Urothelium cell line (cell line): Measurements from ENCODE around the gene ALOX15.
A peak's percentile ranks its signal among the peaks of the same experiment; 100 is the strongest.
"Not testable (repeated sequence)": the region's sequence is repeated elsewhere in the genome, so short reads cannot be mapped to it uniquely, and the experiment has no call there.

Source experiments
- DNase-seq: peaks from one replicate; pipeline ENCODE4 v3.0.0; 2011; ENCODE audit warnings: low spot score, mixed read lengths
- FAIRE-seq: peaks from 2 replicates; lab custom pipeline; 2011; peaks lifted over from hg19 to GRCh38; lab: Jason Lieb, UNC

Gene ALOX15, protein sequence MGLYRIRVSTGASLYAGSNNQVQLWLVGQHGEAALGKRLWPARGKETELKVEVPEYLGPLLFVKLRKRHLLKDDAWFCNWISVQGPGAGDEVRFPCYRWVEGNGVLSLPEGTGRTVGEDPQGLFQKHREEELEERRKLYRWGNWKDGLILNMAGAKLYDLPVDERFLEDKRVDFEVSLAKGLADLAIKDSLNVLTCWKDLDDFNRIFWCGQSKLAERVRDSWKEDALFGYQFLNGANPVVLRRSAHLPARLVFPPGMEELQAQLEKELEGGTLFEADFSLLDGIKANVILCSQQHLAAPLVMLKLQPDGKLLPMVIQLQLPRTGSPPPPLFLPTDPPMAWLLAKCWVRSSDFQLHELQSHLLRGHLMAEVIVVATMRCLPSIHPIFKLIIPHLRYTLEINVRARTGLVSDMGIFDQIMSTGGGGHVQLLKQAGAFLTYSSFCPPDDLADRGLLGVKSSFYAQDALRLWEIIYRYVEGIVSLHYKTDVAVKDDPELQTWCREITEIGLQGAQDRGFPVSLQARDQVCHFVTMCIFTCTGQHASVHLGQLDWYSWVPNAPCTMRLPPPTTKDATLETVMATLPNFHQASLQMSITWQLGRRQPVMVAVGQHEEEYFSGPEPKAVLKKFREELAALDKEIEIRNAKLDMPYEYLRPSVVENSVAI

DNA sequence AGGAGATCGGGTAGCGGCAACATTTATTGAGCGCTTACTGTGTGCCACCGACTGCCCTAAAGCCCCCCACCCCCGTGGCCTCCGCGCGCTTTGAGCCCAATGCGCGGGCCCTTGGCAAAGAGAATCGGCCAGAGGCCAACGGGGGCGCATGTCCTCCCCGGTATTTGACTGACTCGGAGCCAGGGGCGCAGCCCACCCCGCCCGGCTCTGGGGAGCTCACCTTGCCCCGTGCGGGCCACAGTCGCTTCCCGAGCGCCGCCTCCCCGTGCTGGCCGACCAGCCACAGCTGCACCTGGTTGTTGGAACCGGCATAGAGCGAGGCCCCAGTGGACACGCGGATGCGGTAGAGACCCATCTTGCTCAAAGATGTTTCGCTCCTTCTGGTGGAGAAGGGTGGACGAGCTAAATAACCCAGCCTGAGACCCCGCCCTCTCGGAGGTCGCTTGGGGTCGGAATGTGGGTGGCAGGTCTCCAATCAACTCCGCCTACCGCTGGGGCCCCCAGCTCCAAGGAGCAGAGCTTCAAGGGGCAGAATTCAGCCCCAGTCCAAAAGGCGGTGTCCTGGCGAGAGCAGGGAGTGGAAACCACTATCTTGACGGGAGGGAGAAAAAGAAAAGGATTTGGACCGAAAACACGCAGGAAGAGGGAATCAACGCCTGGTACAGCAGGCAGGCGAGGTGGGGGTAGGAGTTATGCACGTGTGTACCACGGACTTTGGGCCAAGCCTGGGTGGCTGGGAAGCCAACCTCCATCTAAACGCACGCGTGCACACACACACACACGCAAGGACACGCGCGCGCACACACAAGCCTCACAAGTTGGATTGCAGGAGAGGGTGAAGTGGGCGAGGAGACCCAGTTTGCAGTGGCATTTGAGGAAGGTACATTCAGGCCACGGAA, at the start of gene ALOX15:
Gene ALOX15 (minus strand): TSS at position 382 of the 899 bp plus-strand sequence. CDS start 27 bp downstream, at position 355.
- DNase-seq (no peak), FAIRE-seq (no peak)

- FAIRE-seq (no peak), DNase-seq (no peak)
Observed at GRCh38 chr17:4690745-4691144, 49.3 kb upstream of the ALOX15 start.

DNA sequence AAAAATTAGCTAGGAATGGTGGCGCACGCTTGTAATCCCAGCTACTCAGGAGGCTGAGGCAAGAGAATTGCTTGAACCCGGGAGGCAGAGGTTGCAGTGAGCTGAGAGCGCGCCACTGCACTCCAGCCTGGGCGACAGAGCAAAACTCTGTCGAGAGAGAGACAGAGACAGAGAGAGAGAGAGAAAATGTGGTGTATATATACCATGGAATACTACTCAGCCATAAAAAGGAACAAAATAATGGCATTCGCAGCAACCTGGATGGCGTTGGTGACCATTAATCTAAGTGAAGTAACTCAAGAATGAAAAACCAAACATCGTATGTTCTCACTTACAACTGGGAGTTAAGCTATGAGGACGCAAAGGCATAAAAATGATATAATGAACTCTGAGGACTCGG, 48.4 kb upstream of the ALOX15 start:
- not testable (repeated sequence) for FAIRE-seq, DNase-seq

DNA sequence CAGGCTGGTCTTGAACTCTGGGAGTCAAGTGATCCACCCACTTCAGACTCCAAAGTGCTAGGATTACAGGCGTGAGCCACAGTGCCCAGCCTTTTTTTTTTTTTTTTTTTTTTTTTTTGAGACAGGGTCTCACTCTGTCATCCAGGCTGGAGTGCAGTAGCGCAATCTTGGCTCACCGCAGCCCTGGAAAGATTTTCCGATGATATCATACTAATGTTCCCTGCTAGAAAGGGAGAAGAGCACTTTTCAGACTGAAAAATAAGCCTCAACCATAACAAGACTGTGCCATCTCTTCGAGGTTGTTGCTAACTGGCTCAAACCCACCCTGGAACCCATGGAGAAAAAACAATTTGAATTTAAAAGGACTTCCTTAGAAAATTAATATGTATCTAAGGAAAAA, 42.3 kb upstream of the ALOX15 start:
- not testable (repeated sequence) for DNase-seq, FAIRE-seq

DNA sequence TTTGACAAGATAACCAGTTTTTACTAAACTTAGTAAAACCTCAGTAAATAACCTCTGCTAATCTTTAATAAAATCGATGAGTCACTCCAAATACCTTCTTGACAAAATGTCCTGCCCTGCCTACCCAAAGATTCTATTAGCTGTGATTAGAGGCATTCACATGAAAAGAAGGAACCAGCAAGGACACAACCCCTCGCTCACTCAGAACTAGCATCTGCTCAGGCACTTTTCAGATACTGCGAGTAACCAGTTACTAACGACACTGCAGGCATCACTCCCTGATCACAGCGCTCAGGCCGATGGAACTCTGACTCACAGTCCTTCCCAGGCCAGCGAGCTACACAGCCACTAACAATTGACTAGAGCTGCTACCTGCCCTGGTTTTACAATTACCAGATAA, 38.2 kb upstream of the ALOX15 start:
- FAIRE-seq (no peak), DNase-seq (no peak)

DNA sequence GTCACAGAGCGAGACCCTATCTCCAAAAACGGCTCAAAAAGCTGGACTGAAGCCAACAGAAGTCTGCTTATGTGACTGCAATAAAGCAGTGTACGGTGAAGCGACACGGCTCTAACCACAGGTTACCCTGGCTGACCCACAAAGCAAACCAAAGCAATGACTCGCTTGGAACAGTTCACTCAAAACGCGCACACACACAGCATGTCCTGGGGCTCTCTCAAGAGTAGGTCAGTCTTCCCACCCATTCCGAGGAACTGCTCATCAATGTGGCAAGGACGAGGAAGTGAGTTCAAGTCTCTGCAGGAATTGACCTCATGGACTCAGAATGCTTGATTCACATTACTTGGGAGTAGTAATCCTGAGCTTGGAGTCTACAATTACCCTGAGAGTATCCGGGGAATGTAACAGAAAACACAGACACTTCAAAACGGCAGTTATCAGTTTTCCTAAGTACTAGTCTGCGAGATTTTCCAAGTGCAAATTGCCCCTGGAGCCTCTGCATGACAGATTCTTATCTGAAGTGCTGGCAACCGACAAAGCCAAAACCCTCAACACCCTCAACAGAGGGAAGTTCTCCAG, 37.1 kb upstream of the ALOX15 start:
- DNase-seq: peak; percentile 9
- FAIRE-seq: no peak

DNA sequence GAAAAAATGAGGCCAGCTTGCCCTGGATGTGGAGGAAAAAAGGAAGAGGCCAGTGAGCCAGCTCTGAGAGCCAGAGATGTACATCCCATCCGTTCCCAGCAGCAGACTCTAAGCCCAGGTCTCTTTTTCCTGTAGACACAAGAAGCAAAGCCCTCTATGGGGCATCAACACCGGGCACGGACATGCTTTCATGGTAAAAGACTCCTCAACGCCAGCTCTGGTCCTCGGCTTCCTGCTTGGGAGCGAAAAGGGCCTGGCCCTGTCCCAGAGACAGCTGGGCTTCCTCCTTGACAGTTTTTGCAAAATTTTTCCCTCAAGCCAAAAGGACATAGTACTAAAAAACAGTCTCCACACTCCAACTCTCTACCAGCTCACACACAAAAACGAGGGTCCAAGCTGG, 35.3 kb upstream of the ALOX15 start:
- FAIRE-seq (no peak), DNase-seq (no peak)

GRCh38 chr17:4675791-4676190, 34.3 kb upstream of the ALOX15 start:
- FAIRE-seq: no peak
- no peak for DNase-seq

DNA sequence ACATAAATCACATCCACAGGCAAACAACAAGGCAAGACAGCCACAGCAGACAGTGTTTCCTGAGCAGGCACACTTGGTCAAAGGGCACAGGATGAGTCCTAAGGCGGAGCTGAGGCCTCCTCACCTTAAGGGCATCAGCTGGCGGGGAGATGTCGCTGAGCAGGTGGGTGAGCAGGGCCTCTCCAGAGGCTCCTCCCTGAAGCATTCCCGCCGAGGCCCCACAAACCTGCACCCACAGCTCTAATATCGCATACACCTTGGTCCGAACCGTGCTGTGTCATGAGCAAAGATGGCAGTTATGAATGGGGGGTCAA, 33.2 kb upstream of the ALOX15 start:
- DNase-seq: no peak
- FAIRE-seq: no peak

- FAIRE-seq (no peak), DNase-seq (no peak)
Observed at GRCh38 chr17:4673986-4674684, 32.7 kb upstream of the ALOX15 start.

DNA sequence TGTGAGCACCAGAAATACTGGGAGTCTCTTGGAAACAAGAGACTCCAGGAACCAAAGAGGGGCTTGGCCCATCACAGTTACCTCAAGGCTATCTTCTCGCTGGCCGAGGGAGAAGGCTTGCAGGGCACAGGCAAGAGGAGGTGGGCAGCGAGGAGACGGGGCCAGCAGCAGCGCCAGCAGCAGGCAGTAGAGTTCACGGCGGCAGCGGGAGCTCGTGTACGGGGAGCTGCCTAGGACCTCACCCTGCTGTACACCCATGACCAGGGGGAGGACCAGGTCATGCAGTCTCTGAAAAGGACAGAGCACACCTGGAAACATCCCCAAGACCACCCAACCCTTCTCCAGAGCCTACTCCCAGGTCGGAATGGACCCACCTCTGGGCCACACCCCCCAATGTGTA, 31.7 kb upstream of the ALOX15 start:
- no peak for FAIRE-seq

GRCh38 chr17:4672751-4673150, 31.3 kb upstream of the ALOX15 start:
- DNase-seq (no peak), FAIRE-seq (no peak)

More for the DNA sequence above, 31.7 kb upstream of the ALOX15 start:
- DNase-seq: no peak

- no peak for FAIRE-seq
- no peak for DNase-seq
Observed at GRCh38 chr17:4672055-4672630, 30.7 kb upstream of the ALOX15 start.

GRCh38 chr17:4667166-4667565, 25.7 kb upstream of the ALOX15 start:
- FAIRE-seq (no peak), DNase-seq (no peak)

DNA sequence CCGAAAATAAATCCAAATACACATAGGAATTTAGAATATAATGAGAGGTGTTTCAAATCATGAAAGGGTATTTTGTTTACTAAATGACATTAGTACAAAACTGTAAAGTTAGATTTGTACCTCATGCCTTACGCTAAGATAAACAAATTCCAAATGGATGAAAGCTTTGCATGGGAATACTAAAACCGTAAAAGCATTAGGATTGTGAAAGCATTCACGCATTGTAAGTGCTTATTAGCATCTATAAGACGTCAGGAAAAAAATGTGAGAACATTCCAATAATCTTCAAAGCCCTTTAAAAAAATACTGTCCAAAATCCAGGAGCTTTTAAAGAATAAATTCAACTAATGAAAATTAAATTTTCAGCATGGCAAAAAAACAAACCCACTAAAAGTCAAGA, 24.8 kb upstream of the ALOX15 start:
- FAIRE-seq: no peak
- no peak for DNase-seq

DNA sequence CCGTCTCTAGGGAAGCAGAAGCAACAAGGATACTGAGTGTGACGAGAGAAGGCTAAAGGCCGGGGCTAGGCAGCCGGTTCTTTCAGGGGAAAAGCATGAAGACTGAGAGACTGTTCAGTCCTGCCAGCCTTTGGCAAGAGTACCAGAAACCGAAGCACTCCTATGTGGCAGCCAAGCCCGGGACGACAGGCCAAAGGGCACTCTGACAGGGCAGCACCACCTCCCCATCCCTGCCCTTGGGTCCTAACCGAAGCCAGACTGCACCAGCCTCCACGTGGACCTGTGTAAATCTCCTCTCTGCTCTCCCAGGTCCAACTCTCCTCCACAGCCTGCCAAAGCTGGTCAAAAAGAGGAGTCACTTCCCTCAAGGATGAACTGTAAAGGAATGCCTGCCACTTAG, 23.5 kb upstream of the ALOX15 start:
- FAIRE-seq: no peak
- no peak for DNase-seq

DNA sequence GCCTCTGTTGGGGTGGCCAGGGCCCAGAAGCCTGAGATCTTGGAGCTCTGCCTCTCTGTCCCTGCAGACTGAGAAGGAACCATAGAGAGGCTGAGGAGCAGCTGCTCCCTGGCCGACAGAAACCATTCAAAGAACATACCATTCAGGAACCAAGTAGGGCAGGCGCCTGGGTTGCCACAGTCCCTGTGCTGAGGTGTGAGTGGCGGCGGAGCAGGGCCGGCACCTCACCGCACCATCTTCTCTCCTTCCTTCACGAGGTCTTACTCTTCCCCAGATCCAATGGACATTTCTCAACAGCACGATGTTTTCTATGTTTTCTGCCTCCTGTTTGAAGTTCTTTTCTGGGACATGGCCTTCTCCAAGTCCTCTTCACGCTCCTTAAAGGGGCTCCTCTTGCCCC, 22.8 kb upstream of the ALOX15 start:
- FAIRE-seq (no peak), DNase-seq (no peak)

GRCh38 chr17:4663711-4664110, 22.2 kb upstream of the ALOX15 start:
- DNase-seq (no peak), FAIRE-seq (no peak)

DNA sequence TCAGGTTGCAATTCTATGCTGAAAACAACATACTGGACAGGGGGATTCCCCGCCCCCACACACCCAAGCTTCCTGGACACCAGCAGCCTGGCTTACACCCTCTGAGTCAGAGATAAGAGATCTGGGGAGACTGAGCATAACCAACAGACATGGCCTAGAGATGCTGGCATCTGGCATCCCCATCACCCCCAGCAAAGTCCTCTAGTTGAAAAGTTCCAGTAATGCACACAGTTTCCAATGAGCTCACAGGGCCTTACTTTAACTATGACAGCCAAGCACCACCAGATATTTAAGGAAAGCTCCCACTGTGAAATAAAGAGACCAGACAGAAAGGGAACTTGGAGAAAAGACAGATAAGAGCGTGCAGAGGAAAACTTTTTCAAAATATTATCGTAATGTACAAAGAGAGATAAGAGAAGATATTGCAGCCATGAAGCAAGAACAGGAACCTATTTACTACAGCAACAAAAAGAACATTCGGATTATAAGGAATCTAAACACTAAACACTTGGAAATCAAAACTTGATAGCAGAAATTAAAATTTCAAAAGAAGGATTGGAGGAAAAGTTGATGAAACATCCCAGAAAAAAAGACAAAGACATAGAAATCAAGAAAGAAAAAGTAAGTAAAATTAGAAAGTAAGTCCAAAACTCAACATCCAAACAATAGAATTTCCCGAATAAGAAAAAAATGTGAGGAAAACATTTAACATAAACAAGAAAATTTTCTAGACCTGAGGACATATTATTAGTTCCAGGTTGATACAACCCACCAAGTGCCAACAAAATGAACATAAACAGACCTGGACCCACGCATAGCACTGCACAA, 17.2 kb upstream of the ALOX15 start:
- FAIRE-seq (no peak), DNase-seq (no peak)
